HS-27A (cell line): ENCODE data around the gene PCBD2.
"Not testable (repeated sequence)": the region's sequence is repeated elsewhere in the genome, so short reads cannot be mapped to it uniquely, and the experiment has no call there.

ENCODE experiments used
- DNase-seq: peaks from one replicate; pipeline ENCODE4 v3.0.0-alpha.2; 2012; ENCODE audit warnings: low read depth, missing footprints

PCBD2 gene

GRCh38 chr5:134906811-134907210, 1.9 kb downstream of the PCBD2 start:
- no peak for DNase-seq

- not testable (repeated sequence) for DNase-seq
Observed at GRCh38 chr5:134910752-134911151, 5.8 kb downstream of the PCBD2 start.

DNA sequence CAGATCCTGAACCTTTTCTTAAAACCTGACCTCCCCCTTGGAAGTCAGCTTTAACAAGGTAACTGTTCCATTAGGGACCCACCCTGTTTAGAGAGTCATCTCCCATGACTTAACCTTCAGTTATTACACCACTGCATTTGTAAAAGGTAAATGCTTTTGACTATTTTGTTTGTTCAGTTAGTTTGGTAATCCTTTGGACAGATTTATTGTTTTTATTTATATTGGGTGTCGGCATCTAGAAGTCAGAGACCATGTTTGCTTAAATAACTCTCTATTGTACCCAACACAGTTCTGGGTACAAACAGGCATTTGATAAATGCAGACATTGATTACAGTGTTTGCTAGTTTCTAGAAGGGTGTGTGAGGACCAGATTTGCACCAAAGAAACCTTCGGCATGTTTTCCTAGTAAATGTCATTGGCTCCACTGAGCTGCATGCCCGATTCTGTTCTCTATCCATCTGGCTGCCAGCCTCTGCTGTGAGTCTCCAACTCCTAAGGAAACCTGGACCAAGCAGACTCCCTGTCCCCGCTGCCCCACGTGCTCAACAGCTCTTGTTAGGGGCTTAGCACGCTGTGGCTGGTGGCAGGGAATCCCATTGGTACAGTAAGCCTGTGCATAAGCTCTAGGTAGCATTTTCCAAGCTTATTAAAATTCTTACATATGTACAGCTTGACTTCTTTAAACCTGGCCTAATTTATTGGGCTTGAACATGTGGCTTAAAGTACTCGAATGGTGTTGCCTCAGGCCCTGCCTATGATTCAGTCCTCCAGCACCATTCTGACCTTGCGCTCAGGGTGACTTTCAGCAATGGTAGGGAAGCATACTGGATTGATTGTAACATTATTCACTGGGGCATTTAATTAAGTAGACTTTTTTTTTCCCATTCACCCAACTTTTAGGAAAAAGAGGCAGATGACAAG, 6.6 kb downstream of the PCBD2 start:
- DNase-seq = no peak

GRCh38 chr5:134913254-134913653, 8.3 kb downstream of the PCBD2 start:
- no peak for DNase-seq

- no peak for DNase-seq
Observed at GRCh38 chr5:134913795-134914194, 8.9 kb downstream of the PCBD2 start.

DNA sequence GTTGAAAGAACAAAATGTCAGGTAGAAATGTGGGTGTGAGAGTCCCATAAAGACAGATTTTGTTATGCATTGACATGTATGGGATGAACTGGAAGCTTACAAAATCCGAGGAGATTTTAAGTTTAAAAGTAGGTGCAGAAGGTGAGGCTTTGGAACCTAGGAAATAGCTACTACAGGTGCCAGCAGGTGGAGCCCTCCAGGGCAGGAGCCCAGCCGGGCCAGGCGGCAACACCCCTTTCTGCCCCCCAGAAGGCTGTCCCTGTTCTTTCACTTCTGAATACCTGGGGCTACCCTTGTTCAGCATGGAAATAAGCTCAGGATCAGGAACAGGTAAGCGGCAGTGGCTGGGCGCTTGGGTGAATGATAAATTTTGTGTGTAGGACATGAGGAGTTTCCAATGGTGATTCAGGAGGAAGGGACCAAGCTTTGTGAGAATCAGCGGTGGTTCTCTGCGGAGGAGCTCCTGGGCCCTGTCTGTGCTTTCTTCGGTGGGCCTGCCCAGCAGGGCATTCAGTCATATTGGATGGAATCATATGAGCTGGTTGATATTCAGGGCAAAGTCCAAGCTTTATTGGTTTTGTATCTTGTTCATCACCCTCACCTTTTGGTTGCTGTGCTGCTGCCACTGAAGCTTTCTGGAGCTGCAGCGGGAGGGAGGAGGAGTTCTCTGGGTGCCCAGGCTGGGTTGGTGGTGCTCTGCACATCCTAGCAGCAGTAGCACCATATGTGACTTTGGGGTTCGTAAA, 12.3 kb downstream of the PCBD2 start:
- no peak for DNase-seq

- DNase-seq = no peak
Observed at GRCh38 chr5:134918861-134919260, 13.9 kb downstream of the PCBD2 start.

GRCh38 chr5:134920848-134921575, 16.1 kb downstream of the PCBD2 start:
- no peak for DNase-seq

DNA sequence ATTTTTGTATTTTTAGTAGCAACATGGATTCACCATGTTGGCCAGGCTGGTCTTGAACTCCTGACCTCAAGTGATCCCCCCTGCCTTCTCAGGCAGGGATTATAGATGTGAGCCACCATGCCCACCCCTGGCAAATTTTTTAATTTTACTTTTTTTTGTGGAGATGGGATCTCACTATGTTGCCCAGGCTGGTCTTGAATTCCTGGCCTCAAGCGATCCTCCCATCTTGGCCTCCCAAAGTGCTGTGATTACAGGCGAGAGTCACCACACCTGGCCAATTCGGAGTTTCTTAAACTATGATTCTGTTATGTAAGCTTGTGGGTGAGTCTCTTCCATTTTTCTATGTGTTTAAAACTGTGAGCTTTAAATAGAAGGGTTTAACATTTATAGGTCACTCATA, 27.6 kb downstream of the PCBD2 start:
- no peak for DNase-seq

- DNase-seq = no peak
Observed at GRCh38 chr5:134934202-134934601, 29.3 kb downstream of the PCBD2 start.

DNA sequence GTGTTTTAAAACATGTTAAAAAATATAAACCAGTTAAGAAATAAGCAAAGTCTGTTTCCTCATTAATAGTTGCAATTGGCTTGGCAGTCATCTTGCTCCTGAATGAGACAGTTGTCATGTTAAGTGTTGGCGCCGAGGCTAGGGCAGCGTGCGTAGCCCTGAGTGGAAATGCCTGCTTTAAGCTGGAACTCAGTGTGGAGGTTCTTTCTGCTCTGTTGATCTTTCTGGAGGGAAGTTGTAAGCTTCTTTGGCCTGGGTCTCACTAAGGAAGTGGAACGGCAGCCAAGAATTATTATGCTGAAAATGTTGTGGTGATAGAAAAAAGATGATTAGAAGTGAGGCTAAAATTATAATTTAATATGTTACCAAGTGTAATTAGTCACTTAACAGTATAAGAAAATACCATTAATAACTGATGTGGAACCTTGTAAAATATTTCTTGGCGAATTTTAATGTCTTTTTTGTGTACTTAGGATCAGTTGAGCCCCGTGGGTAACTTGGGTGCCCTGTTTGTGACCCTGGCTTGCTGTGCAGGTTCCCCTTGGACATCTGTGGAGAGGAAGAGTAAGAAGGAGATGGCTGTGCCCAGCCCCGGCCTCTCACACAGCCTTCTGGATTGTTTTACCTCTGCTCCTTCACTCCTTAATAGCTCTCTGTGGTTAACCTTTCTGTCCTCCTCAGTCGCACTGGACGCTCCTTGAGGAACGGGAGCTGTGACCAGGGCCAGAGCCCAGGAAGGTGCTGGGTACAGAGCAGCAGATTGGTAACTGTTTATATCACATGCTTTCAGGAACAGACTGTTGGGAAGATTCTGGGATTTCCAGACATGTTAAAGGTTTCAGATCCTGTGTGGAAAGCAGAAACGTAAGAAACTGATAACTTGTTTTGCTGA, 31.0 kb downstream of the PCBD2 start:
- no peak for DNase-seq

DNA sequence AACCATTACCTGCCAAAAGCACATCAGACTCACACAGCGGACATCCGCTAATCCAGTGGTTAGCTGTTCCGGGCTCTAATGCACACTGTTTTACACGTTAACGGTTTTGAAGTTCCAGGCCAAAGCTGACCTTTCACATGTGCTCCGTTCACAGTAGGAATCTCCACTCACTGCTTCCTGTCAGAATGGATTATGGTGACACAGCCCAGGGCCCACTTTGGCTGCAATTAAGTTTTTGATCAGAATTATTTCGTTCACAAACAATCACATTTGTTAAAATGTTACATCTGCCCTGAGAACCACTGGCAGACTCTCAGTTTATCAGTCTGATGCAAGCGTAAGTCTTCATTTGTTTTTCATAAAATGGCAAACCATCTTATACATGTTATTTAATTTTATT, 32.6 kb downstream of the PCBD2 start:
- DNase-seq = no peak

DNA sequence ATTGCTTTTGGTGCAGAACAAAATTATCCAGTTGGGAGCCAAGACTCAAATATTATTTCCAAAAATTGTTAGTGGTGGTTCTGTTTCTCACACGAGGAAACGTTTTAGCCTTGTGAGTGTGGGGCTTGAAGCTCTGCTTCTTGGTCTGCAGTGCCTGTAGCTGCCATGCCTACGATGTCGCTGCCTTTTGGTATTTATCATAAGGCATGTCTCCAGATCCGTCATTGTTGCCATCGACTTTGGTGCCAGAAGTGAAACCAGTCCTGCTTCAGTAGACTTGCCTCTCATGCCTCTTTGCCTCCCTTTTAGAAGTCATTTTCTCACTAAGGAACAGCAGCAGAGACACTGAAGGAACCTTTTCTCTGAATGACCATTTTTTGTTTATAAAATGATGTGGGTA, 33.1 kb downstream of the PCBD2 start:
- DNase-seq = no peak

DNA sequence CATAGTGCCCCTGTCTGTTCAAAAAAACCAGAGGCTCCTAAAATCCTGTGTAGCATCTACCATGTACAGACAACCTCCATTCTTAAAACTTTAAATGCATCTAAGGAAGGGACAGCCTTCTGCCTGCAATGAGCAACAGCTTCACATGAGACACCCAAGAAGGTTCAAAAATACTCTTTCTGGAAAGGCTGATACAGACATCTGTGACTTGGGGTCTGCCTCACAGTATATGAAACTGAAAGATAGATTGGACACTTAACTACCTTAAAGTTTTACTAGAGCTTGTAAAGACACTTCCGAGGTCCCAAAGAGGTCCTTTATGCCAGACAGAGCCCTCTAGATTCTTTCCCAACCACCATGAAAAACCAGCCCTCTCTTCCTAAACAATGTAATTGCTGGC, 34.6 kb downstream of the PCBD2 start:
- DNase-seq = no peak

DNA sequence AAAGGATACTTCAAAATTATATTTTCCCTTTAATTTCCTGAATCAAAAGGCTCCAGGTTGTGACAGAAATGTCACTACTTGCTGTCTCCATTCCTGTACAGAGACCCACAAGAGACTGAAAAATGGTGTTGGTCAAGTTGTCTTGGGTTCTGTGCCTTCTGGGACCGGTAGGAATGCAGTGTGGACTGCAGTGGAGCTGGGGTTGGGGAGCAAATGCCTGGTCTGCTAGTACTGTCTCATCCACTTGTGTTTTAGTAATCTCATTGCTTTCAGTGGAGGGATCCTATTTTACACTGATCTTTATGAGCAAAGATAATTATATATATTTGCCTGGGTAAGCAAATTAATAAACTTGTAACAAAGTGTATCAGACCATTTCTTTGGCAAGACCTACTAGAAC, 38.6 kb downstream of the PCBD2 start:
- no peak for DNase-seq

DNA sequence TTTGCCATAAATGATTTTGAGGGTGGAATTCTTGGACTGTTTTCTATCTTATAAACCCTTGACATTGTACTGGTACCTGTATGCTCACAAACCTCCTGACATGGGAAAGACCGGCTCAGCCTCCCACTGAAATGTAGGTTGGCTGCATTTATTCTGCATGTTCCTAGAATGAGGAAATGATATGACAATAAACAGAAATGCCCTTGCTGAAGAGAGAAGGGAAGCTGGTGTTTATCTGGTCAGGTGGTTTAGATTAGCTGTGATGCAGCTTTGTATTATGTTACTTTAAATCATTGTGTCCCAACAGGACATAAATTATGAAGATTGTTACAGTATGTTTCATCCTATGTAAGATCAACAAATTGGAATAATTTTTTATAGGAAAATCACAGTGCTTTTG, 39.7 kb downstream of the PCBD2 start:
- no peak for DNase-seq

- DNase-seq = no peak
Observed at GRCh38 chr5:134945041-134945440, 40.1 kb downstream of the PCBD2 start.

- DNase-seq = no peak
Observed at GRCh38 chr5:134948911-134949310, 44.0 kb downstream of the PCBD2 start.

DNA sequence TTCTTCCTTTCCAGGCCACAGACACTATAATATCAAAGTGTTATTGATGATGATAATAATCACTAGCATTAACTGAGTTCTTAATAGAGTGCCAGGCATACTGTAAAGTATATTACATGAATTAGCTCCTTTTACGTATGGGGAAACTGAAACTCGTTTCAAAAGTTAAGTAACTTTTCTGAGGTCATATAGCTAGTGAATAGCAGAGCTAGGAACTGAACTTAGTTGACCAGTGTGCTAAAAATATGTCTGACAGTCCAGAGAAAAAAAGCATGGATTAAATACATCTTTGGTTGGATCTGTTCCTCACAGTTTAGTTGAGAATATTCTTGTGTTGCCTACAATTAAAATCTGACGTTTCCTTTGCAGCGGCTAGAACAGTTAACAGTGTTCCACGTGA, 44.4 kb downstream of the PCBD2 start:
- no peak for DNase-seq

- no peak for DNase-seq
Observed at GRCh38 chr5:134957920-134958608, 53.1 kb downstream of the PCBD2 start.

DNA sequence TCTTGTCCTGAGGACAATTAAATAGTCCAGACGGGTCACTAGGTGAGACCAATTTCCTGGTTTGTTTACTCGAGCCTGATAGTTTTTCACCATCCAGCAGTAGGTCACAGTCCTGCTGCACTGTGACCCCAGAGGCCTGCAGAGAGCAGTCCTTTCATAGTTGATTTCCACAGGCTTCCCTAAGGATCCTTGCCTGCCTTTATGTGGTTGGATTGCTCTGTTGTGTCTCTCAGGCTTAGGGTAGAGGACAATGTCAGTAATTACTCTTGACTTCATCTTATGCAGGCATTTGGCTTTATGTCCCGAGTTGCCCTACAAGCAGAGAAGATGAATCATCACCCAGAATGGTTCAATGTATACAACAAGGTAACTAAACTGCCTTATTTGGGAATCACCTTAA, 53.8 kb downstream of the PCBD2 start:
- no peak for DNase-seq
